GM10847 (cell line): ENCODE measurements around the gene CTDSP1.

Experiments
- POLR2A ChIP-seq: IDR thresholded peaks from 2 replicates; pipeline ENCODE4 v1.6.1; 2011; ENCODE audit not compliant: insufficient read length; ENCODE audit errors: extremely low read depth

CTDSP1 gene

GRCh38 chr2:218422403-218423086, 22.9 kb downstream of the CTDSP1 start:
- TF ChIP-seq POLR2A, result no peak

GRCh38 chr2:218423584-218423983, 23.9 kb downstream of the CTDSP1 start:
- TF ChIP-seq POLR2A, result no peak

- no peak for TF ChIP-seq POLR2A
Observed at GRCh38 chr2:218425531-218425930, 25.9 kb downstream of the CTDSP1 start.

DNA sequence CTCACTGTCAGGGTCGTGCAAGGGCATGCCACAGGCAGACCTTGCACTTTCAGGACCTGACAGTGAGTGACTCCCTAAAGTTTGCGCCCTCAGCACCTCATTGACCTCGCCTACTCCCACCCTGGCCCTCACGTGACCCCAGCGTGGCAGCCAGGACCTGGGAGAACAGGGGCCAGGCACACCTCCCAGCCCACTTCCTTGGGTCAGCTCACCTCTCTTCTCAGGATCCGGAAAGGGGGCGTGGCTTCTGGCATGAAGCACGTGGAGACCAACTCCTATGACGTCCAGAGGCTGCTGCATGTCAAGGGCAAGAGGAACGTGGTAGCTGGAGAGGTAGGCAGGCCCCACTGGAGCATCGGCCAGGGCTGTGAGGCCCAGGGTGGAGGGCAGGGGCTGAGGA, 28.1 kb downstream of the CTDSP1 start:
- no peak for TF ChIP-seq POLR2A

DNA sequence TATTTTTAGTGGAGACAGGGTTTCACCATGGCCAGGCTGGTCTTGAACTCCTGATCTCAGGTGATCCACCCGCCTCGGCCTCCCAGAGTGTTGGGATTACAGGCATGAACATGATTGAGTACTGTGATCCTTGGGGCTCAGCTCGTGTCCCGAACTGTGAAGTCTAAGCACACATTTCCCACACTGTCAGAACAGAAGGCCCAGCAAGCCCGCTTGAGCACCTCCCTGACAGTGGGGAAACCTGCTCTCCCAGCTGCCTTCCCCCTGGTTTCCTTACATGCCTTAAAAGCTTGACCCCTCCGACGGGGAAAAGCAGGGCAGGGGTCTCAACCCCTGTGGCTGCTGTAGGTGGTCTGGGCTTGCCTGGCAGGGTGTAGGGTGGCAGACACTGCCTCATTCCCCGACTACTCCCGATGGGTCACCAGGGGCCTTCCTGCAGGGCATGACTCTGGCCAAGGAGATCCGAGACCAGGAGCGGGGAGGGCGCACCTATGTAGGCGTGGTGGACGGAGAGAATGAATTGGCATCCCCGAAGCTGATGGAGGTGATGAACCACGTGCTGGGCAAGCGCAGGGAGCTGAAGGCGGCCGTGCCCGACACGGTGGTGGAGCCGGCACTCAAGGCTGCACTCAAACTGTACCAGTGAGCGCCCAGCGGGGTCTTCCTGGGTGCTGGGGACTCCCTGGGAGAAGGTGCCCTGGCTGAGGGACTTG, 29.3 kb downstream of the CTDSP1 start:
- no peak for TF ChIP-seq POLR2A

DNA sequence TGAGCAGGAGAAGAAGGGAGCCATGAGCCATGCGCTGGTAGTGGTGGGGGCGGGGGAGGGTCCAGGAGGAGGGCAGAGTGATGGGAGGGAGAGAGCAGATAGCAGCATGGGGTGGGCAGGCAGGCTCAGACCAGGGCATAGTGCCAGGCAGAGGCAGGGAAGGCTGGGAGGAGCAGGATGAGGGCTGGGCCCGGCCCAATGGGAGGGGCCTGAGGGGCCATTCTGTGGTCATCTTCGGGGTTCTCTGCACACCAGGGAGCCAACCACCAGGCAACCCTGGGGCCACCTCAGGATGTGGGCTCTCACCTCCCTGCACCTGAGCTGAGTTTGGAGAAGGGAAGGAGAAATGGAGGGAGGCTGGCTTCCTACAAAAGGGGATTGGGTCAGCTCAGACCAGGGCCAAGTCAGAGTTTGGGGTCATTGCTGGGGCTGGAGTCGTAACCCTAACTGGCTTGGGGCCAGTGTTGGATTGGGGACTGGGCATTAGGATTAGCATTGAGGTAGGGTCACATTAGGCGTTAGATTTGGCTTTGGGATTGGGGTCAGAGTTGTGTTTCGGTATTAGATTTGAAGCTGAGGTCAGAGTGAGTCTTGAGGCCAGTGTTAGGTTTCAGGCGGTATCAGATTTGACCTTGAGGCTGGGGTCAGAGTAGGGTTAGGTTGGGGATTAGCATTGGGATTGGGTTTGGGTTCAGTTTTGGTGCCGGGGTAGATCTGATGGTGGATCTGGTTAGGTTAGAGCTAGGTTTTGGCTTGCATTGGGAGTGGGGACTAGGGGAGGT, 30.4 kb downstream of the CTDSP1 start:
- no peak for TF ChIP-seq POLR2A

- TF ChIP-seq POLR2A, result no peak
Observed at GRCh38 chr2:218430721-218431120, 31.1 kb downstream of the CTDSP1 start.

DNA sequence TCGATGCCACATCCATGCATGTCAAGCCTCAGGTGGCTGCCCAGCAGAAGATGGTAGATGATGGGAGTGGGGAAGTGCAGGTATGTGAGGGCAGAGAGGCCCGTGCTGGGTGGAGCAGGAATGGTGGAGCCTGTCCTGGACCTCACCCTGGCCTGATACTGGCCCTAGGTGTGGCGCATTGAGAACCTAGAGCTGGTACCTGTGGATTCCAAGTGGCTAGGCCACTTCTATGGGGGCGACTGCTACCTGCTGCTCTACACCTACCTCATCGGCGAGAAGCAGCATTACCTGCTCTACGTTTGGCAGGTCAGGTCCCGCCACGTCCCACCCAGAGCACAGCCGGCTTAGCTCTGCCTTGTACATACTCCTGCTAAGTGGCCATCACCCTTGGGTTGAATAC, 32.2 kb downstream of the CTDSP1 start:
- no peak for TF ChIP-seq POLR2A

- no peak for TF ChIP-seq POLR2A
Observed at GRCh38 chr2:218432676-218433365, 33.2 kb downstream of the CTDSP1 start.

DNA sequence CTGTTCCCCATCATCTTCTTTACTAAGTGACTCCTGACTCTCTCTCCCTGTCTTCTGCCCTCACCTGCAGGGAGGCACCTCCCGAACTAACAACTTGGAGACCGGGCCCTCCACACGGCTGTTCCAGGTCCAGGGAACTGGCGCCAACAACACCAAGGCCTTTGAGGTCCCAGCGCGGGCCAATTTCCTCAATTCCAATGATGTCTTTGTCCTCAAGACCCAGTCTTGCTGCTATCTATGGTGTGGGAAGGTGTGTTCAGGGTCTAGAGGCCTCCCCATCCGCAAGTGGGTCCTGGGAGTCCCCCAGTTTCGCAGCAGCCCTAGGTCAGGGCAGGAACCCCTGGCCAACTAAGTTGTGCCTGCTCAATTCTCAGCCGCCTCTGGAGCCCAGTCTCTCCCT, 34.8 kb downstream of the CTDSP1 start:
- TF ChIP-seq POLR2A, result no peak

DNA sequence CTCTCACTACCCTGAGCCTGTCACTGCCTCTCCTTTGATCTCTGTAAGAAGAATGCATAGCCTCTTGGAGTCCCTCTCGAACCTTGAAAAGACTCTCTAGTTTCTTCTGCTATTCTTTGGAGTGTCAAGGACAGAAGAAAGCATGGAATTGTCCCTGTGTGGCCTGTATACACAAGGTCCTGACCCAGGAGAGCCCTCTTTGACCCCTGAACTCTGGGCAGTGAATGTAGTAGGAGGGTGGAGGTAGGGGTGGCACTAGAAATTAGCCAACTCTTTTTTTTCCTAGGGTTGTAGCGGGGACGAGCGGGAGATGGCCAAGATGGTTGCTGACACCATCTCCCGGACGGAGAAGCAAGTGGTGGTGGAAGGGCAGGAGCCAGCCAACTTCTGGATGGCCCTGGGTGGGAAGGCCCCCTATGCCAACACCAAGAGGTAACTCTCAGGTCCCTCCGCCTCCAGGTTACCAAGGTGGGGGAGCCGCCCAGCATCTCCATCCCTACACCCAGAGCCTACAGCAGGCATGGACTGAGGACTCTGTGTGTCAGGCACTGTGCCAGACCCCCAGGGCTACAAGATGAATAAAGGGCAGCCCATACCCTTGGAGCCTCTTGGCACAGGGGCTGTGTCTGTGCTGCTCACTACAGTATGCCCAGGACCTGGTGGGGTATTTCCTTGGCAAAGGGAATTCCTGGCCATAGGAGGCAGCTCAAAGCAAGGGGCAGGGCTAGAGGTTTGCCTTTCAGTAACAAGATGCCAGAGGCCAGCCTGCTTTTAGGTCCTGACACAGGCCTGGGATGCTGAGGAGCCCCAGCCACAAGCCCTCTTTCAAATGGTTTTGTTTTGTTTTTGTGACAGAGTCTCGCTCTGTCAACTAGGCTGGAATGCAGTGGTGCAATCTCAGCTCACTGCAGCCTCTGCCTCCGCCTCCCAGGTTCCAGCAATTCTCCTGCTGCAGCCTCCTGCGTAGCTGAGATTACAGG, 35.6 kb downstream of the CTDSP1 start:
- no peak for TF ChIP-seq POLR2A

GRCh38 chr2:218436992-218437391, 37.3 kb downstream of the CTDSP1 start:
- no peak for TF ChIP-seq POLR2A

- no peak for TF ChIP-seq POLR2A
Observed at GRCh38 chr2:218437969-218438368, 38.3 kb downstream of the CTDSP1 start.

GRCh38 chr2:218438596-218438995, 38.9 kb downstream of the CTDSP1 start:
- no peak for TF ChIP-seq POLR2A
